HG02798 (cell line): ENCODE data around the gene RBM45.
A peak's percentile ranks its signal among the peaks of the same experiment; 100 is the strongest.
"Not testable (repeated sequence)": the region's sequence is repeated elsewhere in the genome, so short reads cannot be mapped to it uniquely, and the experiment has no call there.

Experiments used
- ATAC-seq: cut with Tn5 transposase; IDR thresholded peaks from one replicate; pipeline ENCODE4 v1.9.1; 2021; ENCODE audit warnings: mild to moderate bottlenecking; ENCODE audit not compliant: unreplicated experiment, poor library complexity

RBM45 gene, protein sequence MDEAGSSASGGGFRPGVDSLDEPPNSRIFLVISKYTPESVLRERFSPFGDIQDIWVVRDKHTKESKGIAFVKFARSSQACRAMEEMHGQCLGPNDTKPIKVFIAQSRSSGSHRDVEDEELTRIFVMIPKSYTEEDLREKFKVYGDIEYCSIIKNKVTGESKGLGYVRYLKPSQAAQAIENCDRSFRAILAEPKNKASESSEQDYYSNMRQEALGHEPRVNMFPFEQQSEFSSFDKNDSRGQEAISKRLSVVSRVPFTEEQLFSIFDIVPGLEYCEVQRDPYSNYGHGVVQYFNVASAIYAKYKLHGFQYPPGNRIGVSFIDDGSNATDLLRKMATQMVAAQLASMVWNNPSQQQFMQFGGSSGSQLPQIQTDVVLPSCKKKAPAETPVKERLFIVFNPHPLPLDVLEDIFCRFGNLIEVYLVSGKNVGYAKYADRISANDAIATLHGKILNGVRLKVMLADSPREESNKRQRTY

GRCh38 chr2:178112202-178113152, at the start of gene RBM45:
RBM45 (plus strand) TSS chr2:178112437; CDS start chr2:178112547, 110 bp downstream.
- ATAC-seq, result peak; percentile 92

DNA sequence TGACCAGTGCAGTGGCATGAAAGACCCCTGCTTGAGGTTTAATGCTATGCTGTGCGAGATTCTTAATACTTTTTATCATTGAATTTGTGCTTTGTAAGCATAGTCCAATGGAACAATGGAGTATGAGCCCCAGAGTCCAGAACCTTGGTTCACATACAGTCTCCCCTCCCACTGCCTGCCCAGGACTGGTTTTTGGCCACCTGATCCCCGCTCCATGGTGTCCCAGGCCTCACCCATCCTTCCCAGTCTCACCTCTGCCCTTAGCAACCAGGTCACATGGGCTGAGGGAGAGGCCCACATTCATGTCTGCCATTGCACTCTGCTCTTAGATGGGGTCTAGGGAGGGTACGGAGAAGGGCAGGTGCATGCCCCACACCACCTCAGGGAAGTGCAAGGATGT, 45.9 kb upstream of the RBM45 start:
- no peak for ATAC-seq

GRCh38 chr2:178066890-178067669, 45.2 kb upstream of the RBM45 start:
- ATAC-seq, result no peak

DNA sequence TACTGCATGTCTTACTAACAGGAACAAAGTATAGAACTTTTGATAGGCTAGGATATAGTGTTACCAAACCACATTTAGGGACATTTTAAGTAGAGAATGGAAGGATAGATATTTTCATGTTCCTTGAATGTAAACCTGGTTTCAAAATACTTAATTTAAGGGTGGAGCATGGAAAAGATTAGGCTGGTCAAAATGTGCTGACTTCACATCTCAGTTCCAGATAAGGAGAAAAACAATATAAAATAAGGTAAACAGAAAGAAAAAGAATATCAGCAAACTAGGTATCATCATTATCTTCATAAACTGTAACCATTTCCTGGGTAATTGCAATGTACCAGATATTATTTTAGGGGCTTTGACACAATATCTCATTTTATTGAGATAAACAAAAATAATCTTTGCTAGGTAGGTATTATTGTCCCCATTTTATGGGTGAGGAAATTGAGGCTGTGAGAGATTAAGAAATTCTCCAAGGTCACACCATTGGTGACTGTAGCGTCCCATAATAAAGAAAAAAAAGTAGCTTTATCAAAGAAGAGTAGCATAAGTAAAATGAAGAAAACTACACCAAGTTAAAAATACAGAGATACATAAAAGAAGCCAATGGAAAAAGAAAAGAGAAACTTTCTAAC, 43.3 kb upstream of the RBM45 start:
- no peak for ATAC-seq

DNA sequence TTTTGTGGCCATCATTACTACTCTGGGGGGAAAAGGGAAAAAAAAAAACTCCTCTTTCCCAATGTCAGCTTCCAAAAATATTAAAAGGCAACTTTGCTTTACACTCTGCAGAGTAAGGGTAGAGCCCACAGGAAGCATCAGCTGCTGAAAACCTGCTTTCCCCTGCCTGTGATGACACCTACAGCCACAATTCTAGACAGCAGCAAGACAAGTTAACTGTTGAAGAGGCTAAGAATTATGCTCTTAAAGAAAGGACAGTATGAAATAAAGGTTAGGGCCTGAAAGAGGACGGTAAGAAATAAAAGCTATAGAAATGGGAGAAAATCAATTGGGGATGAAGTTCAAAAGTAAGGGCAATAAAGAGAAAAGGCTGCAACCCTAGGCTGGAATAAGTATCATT, 42.7 kb upstream of the RBM45 start:
- no peak for ATAC-seq

- no peak for ATAC-seq
These were observed 41.4 kb upstream of the RBM45 start for GRCh38 chr2:178070824-178071223.

GRCh38 chr2:178072000-178072382, 40.2 kb upstream of the RBM45 start:
- no peak for ATAC-seq

DNA sequence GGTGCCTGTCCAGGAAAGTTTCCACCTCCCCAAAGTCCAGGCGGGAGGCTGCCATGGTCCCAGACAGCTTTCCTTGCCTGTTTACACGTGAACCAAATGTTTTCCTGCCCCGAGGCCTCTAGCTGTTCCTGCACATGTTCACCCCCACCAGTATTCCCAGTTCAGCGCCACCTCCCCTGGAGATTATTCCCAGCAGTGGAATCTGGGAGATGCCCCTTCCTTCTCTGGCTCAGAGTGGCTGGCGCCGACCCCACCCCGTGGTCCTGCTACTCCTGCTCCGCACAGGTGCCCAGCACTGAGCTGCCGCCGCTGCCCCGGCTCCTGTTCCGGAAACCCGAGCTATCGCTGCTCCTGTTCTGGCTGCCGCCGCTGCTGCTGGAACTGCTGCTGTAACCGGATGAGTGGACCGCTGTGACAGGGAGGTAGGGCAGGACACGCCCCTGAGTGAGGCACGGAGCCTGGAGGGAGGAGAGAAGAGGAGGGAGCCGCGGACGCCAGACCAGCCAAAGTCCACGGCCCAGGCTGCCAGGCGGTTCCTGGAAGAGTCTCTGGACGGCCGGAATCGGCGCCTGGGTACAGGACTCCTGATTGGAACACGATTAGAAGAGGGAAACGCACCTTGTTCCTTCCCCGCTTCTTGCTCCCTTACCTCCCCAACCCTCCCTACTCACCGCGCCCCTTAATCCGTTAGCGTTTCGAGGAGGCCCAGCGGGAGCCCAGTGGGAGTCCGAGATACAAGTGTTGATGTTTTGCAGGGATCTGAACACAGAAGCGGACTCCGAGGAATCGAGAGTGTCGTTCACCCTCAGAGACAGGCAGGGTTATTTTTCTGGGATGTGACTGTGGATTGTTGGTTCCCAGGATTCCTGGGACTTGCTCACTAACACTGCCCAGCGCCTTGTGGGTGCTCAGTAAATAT, 39.6 kb upstream of the RBM45 start, which contains the start of gene PDE11A:
Gene PDE11A (minus strand): TSS at position 395 of the 919 bp plus-strand sequence. CDS start 340 bp downstream, at position 55.
- peak; percentile 68 for ATAC-seq

DNA sequence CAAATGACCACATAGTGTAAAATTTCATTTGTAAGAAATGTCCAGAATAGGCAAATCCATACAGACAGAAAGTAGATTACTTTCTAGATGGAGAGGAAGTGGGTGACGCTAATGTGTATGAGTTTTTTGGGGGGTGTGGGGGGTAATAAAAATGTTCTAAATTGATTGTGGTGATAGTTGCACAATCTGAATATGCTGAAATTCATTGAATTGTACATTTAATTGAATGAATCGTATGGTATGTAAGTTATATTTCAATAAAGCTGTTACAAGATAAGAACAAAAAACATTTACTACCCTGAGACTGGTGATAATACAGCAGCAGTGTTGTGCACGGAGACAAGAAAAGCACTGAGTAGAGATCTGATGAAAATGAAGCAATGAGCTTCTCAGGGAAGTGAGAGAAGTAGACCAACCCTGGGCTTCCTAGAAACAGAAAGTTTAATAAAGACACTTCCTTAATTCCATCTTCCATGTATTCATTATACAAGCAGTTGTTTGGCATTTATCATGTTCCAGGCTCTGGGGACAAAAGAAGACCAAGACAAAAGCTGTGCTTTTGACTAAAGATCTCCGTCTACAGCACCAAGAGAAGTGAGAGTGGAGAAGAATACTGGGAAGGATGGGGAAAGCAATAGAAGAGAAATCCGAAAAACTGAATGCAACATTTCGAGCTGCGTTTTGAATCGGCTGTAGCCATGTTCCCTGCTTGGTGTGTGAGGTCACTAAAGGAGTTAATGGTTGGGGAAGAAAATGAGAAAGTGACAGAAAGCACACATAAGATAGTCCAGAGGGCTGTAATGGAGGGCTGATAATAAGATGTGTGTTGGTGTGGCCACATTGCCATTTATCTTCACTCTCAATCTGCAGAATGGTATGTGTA, 37.9 kb upstream of the RBM45 start:
- no peak for ATAC-seq

DNA sequence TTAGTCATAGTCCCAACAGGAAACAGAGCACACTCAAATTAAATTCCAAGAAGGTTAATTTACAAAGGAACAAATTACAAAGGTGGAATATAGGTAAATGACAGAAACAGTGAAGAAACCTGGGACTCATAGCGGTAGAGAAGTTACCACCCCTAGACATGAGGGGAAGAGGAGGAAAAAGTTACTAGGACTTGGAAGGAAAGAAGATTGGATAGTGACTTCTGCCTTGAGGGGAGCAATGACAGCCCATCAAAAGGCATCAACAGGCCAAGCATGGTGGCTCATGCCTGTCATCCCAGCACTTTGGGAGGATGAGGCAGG, 37.3 kb upstream of the RBM45 start:
- no peak for ATAC-seq

GRCh38 chr2:178076130-178076529, 36.1 kb upstream of the RBM45 start:
- no peak for ATAC-seq

DNA sequence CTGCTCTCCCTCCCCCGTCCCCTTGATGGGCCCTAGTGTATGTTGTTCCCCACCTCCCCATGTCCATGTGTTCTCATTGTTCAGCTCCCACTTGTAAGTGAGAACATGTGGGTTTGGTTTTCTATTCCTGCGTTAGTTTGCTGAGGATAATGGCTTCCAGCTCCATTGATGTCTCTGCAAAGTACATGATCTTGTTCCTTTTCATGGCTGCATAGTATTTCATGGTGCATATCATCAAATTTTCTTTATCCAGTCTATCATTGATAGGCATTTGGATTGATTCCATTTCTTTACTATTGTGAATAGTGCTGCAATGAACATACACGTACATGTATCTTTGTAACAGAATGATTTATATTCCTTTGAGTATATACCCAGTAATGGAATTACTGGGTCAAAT, 33.0 kb upstream of the RBM45 start:
- ATAC-seq, result not testable (repeated sequence)

DNA sequence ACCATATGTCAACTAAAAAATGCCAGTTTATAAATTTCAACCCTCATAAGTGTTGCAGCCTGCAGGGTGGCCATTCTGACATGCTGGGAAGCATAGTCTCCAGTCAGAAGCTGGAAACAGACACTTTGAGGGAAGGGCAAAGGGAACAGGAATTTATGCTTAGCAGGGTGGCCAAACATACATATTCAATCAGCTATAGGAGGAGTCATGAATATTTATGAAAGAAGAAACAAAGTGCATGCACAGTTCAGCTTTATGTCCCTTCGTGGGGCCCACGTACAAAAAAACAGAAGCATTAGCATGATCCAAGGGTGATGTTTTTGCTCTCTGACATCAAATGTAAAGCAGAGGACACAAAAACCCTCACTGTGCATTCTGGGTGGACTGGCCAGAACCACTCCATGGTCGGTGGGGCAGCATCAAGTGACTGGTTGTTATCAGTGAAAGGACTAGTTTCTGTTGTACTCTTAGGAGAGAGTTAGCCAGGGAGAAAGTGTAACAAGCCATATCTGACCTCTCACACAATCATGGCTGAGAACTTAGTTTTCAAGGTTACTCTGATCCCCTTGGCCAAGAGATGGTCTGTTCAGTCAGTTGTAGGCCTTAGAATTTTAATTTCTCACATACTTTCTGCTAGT, 29.7 kb upstream of the RBM45 start:
- no peak for ATAC-seq

- ATAC-seq, result no peak
These were observed 28.0 kb upstream of the RBM45 start for GRCh38 chr2:178084273-178084672.

GRCh38 chr2:178088774-178089270, 23.4 kb upstream of the RBM45 start:
- no peak for ATAC-seq

- no peak for ATAC-seq
These were observed 18.8 kb upstream of the RBM45 start for GRCh38 chr2:178093471-178093870.

DNA sequence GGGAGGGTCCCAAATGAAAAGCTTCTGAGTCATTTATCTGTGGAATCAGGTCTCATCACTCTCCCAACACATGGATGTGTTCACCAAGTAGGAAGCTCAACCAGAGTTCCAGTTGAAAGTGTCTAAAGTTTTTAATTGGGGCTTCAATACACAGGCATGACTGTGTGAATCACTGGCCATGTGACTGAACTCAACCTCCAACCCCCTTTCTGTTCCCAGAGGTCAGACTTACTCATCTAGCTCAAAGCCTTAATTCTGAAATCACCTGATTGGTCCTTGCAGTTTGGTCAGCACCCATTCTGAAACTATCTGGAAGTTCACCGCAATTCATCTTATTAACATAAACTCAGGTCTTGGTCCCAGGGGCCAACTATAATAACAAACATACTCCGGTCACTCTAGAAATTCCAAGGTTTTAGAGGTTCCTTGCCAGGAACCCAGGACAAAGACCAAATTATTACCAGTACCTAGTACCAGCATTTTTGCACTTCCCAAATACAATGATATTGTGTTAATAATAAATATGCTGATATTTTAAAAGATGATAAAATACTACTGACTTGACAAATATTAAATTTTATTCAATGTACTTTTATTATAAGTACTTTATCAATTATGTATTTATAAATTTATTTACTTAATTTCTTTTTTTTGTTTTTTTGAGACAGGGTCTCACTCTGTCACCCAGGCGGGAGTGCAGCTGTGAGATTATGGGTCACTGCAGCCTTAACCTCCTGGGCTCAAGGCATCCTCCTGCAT, 10.7 kb upstream of the RBM45 start:
- ATAC-seq, result no peak
